ENCODE data around the gene TRABD2B.

The TRABD2B gene

DNA sequence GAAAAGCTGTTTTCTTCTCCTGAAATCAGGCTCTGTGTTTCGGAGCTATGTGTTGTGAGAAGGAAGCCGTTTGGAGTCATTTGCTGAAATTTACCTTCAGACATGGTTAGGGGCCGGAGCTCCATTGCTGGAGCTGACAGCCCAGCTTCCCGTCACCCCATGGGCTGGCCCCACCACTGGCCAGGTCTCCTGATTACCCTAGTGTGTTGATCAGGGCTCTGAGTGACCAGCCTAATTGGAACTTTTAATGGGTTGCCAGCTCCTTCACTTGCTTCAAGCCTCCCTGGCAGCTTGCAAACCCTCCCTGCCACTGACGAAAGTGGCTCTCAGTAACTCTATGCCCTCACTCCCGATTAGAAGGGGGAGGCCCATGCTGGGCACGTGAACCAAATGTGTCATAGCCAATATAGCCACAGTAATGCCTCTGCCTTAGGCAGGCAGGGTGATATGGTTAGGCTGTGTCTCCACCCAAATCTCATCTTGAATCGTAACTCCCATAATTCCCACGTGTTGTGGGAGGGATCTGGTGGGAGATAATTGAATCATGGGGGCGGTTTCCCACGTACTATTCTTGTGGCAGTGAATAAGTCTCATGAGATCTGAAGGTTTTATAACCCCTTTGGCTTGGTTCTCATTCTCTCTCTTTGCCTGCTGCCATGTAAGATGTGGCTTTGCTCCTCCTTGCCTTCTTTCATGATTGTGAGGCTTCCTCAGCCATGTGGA, 224.1 kb downstream of the TRABD2B start:
- Histone ChIP-seq H3K9ac (ENCODE audit: low read depth, low read length, poor library complexity) (no peak overlapping the region), H3K79me1 (ENCODE audit: low read depth, low read length) (no peaks in the 10 kb centered on the region), H2AK5ac (ENCODE audit: low read depth, low read length) (no peak overlapping the region), H3K4me2 (ENCODE audit: insufficient read depth, low read length, poor library complexity, severe bottlenecking) (no peak overlapping the region), H3K36me3 (replicated peaks in 1 of 2; ENCODE audit: control insufficient read depth in 2 of 2, insufficient read depth in 2 of 2, low read length in 2 of 2) (no peaks in the 10 kb centered on the region), H3K14ac (ENCODE audit: low read length) (no peak overlapping the region), H3K4me3 (ENCODE audit: low read length in 2 of 2) (no peak overlapping the region), H3K9me3 (replicated peaks in 1 of 2; ENCODE audit: control insufficient read depth in 2 of 2, insufficient read depth in 1 of 2, low read depth in 1 of 2, low read length in 2 of 2) (no peaks in the 10 kb centered on the region), H3K27me3 (ENCODE audit: control insufficient read depth in 3 of 3, insufficient read depth in 3 of 3, low read depth in 1 of 3, low read length in 3 of 3) (no peaks in the 10 kb centered on the region), H3K4ac (ENCODE audit: low read length) (no peak overlapping the region), H2BK12ac (ENCODE audit: low read length) (no peak overlapping the region), H2BK120ac (ENCODE audit: low read depth, low read length) (no peak overlapping the region), H2AFZ (ENCODE audit: low read length) (no peak overlapping the region), H2BK15ac (ENCODE audit: low read length) (no peak overlapping the region), H3K4me1 (ENCODE audit: control insufficient read depth in 2 of 2, insufficient read depth in 1 of 2, low read depth in 1 of 2, low read length in 2 of 2) (peaks cover 0 to 11% of the 10 kb centered on the region in 2 donors), H3K27ac (replicated peaks; ENCODE audit: low read length) (no peak overlapping the region), H4K91ac (ENCODE audit: low read depth, low read length, poor library complexity) (no peak overlapping the region), H2BK5ac (ENCODE audit: low read length) (no peak overlapping the region), H3K18ac (ENCODE audit: low read length) (no peak overlapping the region), H3K23ac (ENCODE audit: low read depth, low read length, poor library complexity) (peak overlapping the region; percentile 14), H4K8ac (ENCODE audit: low read depth, low read length) (no peak overlapping the region)
- DNase-seq (ENCODE audit: low spot score): no peak
- no CpG with 5 or more reads among the region's 11 CpGs for WGBS, 2 donors (ENCODE audit: extremely low coverage in 2 of 2, insufficient read length in 2 of 2, insufficient replicate concordance in 1 of 2)

DNA sequence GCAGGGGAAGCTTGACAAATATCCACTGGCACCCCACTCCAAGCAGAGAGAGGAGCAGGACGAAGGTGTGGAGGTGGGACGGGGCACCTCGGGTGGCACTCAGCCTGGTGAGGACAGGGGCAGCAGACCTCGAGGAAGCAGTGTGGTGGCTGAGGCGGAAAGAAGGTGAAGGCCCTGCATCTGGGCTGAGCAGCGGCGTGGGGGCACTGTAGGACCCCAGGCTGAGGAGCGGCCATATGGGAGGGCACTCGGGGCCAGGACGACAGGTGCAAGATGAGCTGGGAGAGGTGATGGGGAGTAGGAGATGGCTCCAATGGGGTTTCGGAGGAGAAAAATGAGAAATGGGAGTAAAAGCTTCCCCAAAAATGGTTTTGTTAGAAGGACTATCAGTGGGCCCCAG, 224.9 kb downstream of the TRABD2B start:
- H3K27me3 ChIP-seq (ENCODE audit: control insufficient read depth in 3 of 3, insufficient read depth in 3 of 3, low read depth in 1 of 3, low read length in 3 of 3): no peaks in the 10 kb centered on the region
- no peaks in the 10 kb centered on the region for H3K36me3 ChIP-seq (replicated peaks in 1 of 2; ENCODE audit: control insufficient read depth in 2 of 2, insufficient read depth in 2 of 2, low read length in 2 of 2)
- no peaks in the 10 kb centered on the region for H3K9me3 ChIP-seq (replicated peaks in 1 of 2; ENCODE audit: control insufficient read depth in 2 of 2, insufficient read depth in 1 of 2, low read depth in 1 of 2, low read length in 2 of 2)
- WGBS, 2 donors (ENCODE audit: extremely low coverage in 2 of 2, insufficient read length in 2 of 2, insufficient replicate concordance in 1 of 2): no CpG with 5 or more reads among the region's 11 CpGs
- H3K4me3 ChIP-seq (ENCODE audit: low read length in 2 of 2): no peak overlapping the region
- H2AK5ac ChIP-seq (ENCODE audit: low read depth, low read length): no peak overlapping the region
- H3K79me1 ChIP-seq (ENCODE audit: low read depth, low read length): no peaks in the 10 kb centered on the region
- no peak overlapping the region for H4K91ac ChIP-seq (ENCODE audit: low read depth, low read length, poor library complexity)
- no peak overlapping the region for H2BK5ac ChIP-seq (ENCODE audit: low read length)
- no peak overlapping the region for H4K8ac ChIP-seq (ENCODE audit: low read depth, low read length)
- peak overlapping the region; percentile 79 for H2BK12ac ChIP-seq (ENCODE audit: low read length)
- H3K4me2 ChIP-seq (ENCODE audit: insufficient read depth, low read length, poor library complexity, severe bottlenecking): no peak overlapping the region
- no peak overlapping the region for H2BK15ac ChIP-seq (ENCODE audit: low read length)
- no peak overlapping the region for H3K27ac ChIP-seq (replicated peaks; ENCODE audit: low read length)
- peak overlapping the region; percentile 6 for H3K9ac ChIP-seq (ENCODE audit: low read depth, low read length, poor library complexity)
- no peak overlapping the region for H3K23ac ChIP-seq (ENCODE audit: low read depth, low read length, poor library complexity)
- no peak overlapping the region for H2AFZ ChIP-seq (ENCODE audit: low read length)
- H3K14ac ChIP-seq (ENCODE audit: low read length): no peak overlapping the region
- H2BK120ac ChIP-seq (ENCODE audit: low read depth, low read length): no peak overlapping the region
- H3K4me1 ChIP-seq (ENCODE audit: control insufficient read depth in 2 of 2, insufficient read depth in 1 of 2, low read depth in 1 of 2, low read length in 2 of 2): peaks cover 0 to 9% of the 10 kb centered on the region in 2 donors
- DNase-seq (ENCODE audit: low spot score): no peak
- peak overlapping the region; percentile 18 for H3K18ac ChIP-seq (ENCODE audit: low read length)
- H3K4ac ChIP-seq (ENCODE audit: low read length): no peak overlapping the region

DNA sequence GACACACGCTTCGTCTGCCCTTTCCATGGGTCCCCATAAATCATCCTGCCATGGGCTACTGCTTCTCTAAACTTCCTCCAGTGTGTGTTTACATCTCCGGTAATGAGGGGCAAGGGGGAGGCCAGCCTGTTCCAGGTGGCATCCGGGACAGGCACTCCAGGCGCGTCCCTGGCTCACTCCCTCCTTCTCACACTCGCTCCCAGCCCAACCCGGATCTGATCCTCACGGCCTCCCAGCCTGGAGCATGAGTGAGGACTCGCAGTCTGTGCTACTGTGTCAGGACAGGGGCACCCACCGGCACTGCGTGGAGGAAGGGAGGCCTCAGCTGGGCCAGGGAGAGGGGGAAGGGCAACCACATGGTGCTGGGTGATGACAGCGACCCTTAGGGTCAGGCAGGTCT, 225.4 kb downstream of the TRABD2B start:
- H4K91ac ChIP-seq (ENCODE audit: low read depth, low read length, poor library complexity): no peak overlapping the region
- H3K79me1 ChIP-seq (ENCODE audit: low read depth, low read length): no peaks in the 10 kb centered on the region
- H3K23ac ChIP-seq (ENCODE audit: low read depth, low read length, poor library complexity): no peak overlapping the region
- DNase-seq (ENCODE audit: low spot score): no peak
- no peaks in the 10 kb centered on the region for H3K36me3 ChIP-seq (replicated peaks in 1 of 2; ENCODE audit: control insufficient read depth in 2 of 2, insufficient read depth in 2 of 2, low read length in 2 of 2)
- H2AK5ac ChIP-seq (ENCODE audit: low read depth, low read length): no peak overlapping the region
- peak overlapping the region; percentile 17 for H2BK12ac ChIP-seq (ENCODE audit: low read length)
- H3K4me1 ChIP-seq (ENCODE audit: control insufficient read depth in 2 of 2, insufficient read depth in 1 of 2, low read depth in 1 of 2, low read length in 2 of 2): peaks cover 0 to 5% of the 10 kb centered on the region in 2 donors
- H3K4me2 ChIP-seq (ENCODE audit: insufficient read depth, low read length, poor library complexity, severe bottlenecking): no peak overlapping the region
- WGBS, 2 donors (ENCODE audit: extremely low coverage in 2 of 2, insufficient read length in 2 of 2, insufficient replicate concordance in 1 of 2): no CpG with 5 or more reads among the region's 13 CpGs
- H2BK120ac ChIP-seq (ENCODE audit: low read depth, low read length): no peak overlapping the region
- H3K18ac ChIP-seq (ENCODE audit: low read length): peak overlapping the region; percentile 51
- H3K9ac ChIP-seq (ENCODE audit: low read depth, low read length, poor library complexity): peak overlapping the region; percentile 67
- H3K14ac ChIP-seq (ENCODE audit: low read length): peak overlapping the region; percentile 27
- no peak overlapping the region for H3K27ac ChIP-seq (replicated peaks; ENCODE audit: low read length)
- H2BK5ac ChIP-seq (ENCODE audit: low read length): no peak overlapping the region
- H2BK15ac ChIP-seq (ENCODE audit: low read length): no peak overlapping the region
- no peak overlapping the region for H3K4ac ChIP-seq (ENCODE audit: low read length)
- no peaks in the 10 kb centered on the region for H3K9me3 ChIP-seq (replicated peaks in 1 of 2; ENCODE audit: control insufficient read depth in 2 of 2, insufficient read depth in 1 of 2, low read depth in 1 of 2, low read length in 2 of 2)
- no peak overlapping the region for H4K8ac ChIP-seq (ENCODE audit: low read depth, low read length)
- H2AFZ ChIP-seq (ENCODE audit: low read length): no peak overlapping the region
- no peak overlapping the region for H3K4me3 ChIP-seq (ENCODE audit: low read length in 2 of 2)
- no peaks in the 10 kb centered on the region for H3K27me3 ChIP-seq (ENCODE audit: control insufficient read depth in 3 of 3, insufficient read depth in 3 of 3, low read depth in 1 of 3, low read length in 3 of 3)

DNA sequence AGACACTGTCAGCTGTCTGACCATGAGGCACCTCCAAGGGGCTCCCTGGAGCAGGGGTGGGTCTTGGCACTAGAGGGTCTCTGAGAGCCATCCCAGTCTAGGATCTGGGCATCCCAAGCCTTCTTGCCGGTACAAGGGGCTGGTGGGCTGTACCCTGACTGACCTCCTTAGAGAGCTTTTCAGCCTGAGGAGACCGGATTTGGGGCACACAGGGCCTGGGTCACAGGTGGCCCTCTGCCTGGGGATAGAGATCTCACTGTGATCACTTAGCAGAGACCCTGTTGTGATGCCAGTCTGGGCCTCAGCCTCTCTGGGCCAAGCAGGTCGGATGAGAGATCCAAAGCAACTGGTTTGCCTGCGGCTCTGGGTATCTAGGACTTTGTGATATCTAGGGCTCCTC, 227.2 kb downstream of the TRABD2B start:
- no peak overlapping the region for H3K27ac ChIP-seq (replicated peaks; ENCODE audit: low read length)
- no peak overlapping the region for H3K18ac ChIP-seq (ENCODE audit: low read length)

More for the DNA sequence above, 227.2 kb downstream of the TRABD2B start:
- Histone ChIP-seq H4K8ac (ENCODE audit: low read depth, low read length) (no peak overlapping the region), H2BK12ac (ENCODE audit: low read length) (no peak overlapping the region), H3K27me3 (ENCODE audit: control insufficient read depth in 3 of 3, insufficient read depth in 3 of 3, low read depth in 1 of 3, low read length in 3 of 3) (no peaks in the 10 kb centered on the region), H3K14ac (ENCODE audit: low read length) (no peak overlapping the region), H4K91ac (ENCODE audit: low read depth, low read length, poor library complexity) (no peak overlapping the region), H3K4me2 (ENCODE audit: insufficient read depth, low read length, poor library complexity, severe bottlenecking) (no peak overlapping the region), H3K9me3 (replicated peaks in 1 of 2; ENCODE audit: control insufficient read depth in 2 of 2, insufficient read depth in 1 of 2, low read depth in 1 of 2, low read length in 2 of 2) (no peaks in the 10 kb centered on the region), H2AK5ac (ENCODE audit: low read depth, low read length) (no peak overlapping the region), H2BK120ac (ENCODE audit: low read depth, low read length) (no peak overlapping the region), H3K4me1 (ENCODE audit: control insufficient read depth in 2 of 2, insufficient read depth in 1 of 2, low read depth in 1 of 2, low read length in 2 of 2) (no peaks in the 10 kb centered on the region), H3K4ac (ENCODE audit: low read length) (no peak overlapping the region), H2BK15ac (ENCODE audit: low read length) (no peak overlapping the region), H3K23ac (ENCODE audit: low read depth, low read length, poor library complexity) (no peak overlapping the region), H3K4me3 (ENCODE audit: low read length in 2 of 2) (no peak overlapping the region), H2AFZ (ENCODE audit: low read length) (no peak overlapping the region), H2BK5ac (ENCODE audit: low read length) (no peak overlapping the region), H3K36me3 (replicated peaks in 1 of 2; ENCODE audit: control insufficient read depth in 2 of 2, insufficient read depth in 2 of 2, low read length in 2 of 2) (no peaks in the 10 kb centered on the region), H3K9ac (ENCODE audit: low read depth, low read length, poor library complexity) (no peak overlapping the region), H3K79me1 (ENCODE audit: low read depth, low read length) (no peaks in the 10 kb centered on the region)
- DNase-seq (ENCODE audit: low spot score): no peak
- WGBS, 2 donors (ENCODE audit: extremely low coverage in 2 of 2, insufficient read length in 2 of 2, insufficient replicate concordance in 1 of 2): no CpG with 5 or more reads among the region's 4 CpGs

Data from neuronal stem cell (in vitro differentiated cells).